GM12878 (cell line): ENCODE data around the gene INVS. TPM values are rescaled to one million over a fixed set of nuclear protein-coding genes. Genes with fewer than 3 reads are reported as not detected.

Experiments used
- ATAC-seq: fragments of 200-7000 bp; cut with Tn5 transposase; 3 replicates; pipeline ENCODE4 v1.9.1; 2020; ENCODE audit warnings: mild to moderate bottlenecking, moderate library complexity
- BruUV-seq: library from RNA; stranded (reverse); fragments of 400-500 nt; replicated peaks from 2 replicates; lab custom pipeline; 2021; lab: Mats Ljungman, UMichigan
- CTCF ChIA-PET: fragments of 300-600 bp; sonication (Branson Sonifier 250); formaldehyde crosslinking; extraction: SDS; loops from one replicate; lab custom pipeline; 2021; ENCODE audit warnings: inconsistent platforms; lab: Yijun Ruan, JAX
- POLR2A ChIA-PET: fragments of 350-600 bp; formaldehyde crosslinking; extraction: SDS; loops from one replicate; lab custom pipeline; 2021; ENCODE audit warnings: inconsistent platforms; lab: Charles Lee
- RAD21 ChIA-PET: fragments of 300-600 bp; sonication (Branson Sonifier 250); formaldehyde crosslinking; loops from one replicate; lab custom pipeline; 2023; ENCODE audit warnings: antibody characterized with exemption; ENCODE audit not compliant: unreplicated experiment; lab: Charles Lee
- SMC1A ChIA-PET: fragments of 300-600 bp; sonication (Branson Sonifier 250); formaldehyde crosslinking; loops from one replicate; lab custom pipeline; 2023; ENCODE audit not compliant: unreplicated experiment, uncharacterized antibody; lab: Charles Lee
- DNase-seq: peaks from one replicate; pipeline ENCODE4 v3.0.0-alpha.2; 2011; ENCODE audit warnings: low read depth, low spot score
- FAIRE-seq: peaks from 3 replicates; lab custom pipeline; 2011; peaks lifted over from hg19 to GRCh38; lab: Jason Lieb, UNC
- H2AFZ ChIP-seq: 2 replicates; pipeline ENCODE4 v1.6.0; 2011; ENCODE audit warnings: low read depth, low read length, control low read depth; ENCODE audit not compliant: control insufficient read depth
- H3K27ac ChIP-seq: 2 replicates; pipeline ENCODE4 v1.5.1; 2011; ENCODE audit warnings: control low read depth; ENCODE audit not compliant: control insufficient read depth, insufficient read depth
- H3K27me3 ChIP-seq, 2 experiments: replicated peaks in 1 of 2; 2 replicates each; pipeline versions ENCODE4 v1.6.0 to v1.6.1; 2011; ENCODE audit warnings: low read length in 1 of 2; ENCODE audit not compliant: control insufficient read depth in 2 of 2, insufficient read depth in 2 of 2
- H3K36me3 ChIP-seq, 2 experiments: 2 replicates each; pipeline ENCODE4 v1.5.1; 2011; ENCODE audit warnings: low read length in 1 of 2; ENCODE audit not compliant: control insufficient read depth in 2 of 2, insufficient read depth in 2 of 2
- H3K4me1 ChIP-seq: 2 replicates; pipeline ENCODE4 v1.6.1; 2011; ENCODE audit warnings: mild to moderate bottlenecking, low read length, moderate library complexity, mixed read lengths; ENCODE audit not compliant: control insufficient read depth, insufficient read depth
- H3K4me2 ChIP-seq: 2 replicates; pipeline ENCODE4 v1.6.0; 2011; ENCODE audit warnings: control low read depth; ENCODE audit not compliant: control insufficient read depth, insufficient read depth
- H3K4me3 ChIP-seq: fragments of 200-600 bp; sonication (generic); 2 replicates; pipeline ENCODE4 v1.5.1; 2016
- H3K79me2 ChIP-seq: 2 replicates; pipeline ENCODE4 v1.6.0; 2011; ENCODE audit warnings: low read length; ENCODE audit not compliant: control insufficient read depth, insufficient read depth
- H3K9ac ChIP-seq: 2 replicates; pipeline ENCODE4 v1.8.0; 2011; ENCODE audit warnings: low read length, control low read depth, mixed read lengths; ENCODE audit not compliant: control insufficient read depth, insufficient read depth
- H3K9me3 ChIP-seq: replicated peaks from 3 replicates; pipeline ENCODE4 v1.5.1; 2011; ENCODE audit warnings: mild to moderate bottlenecking, low read length; ENCODE audit not compliant: control insufficient read depth, insufficient read depth
- H4K20me1 ChIP-seq: 2 replicates; pipeline ENCODE4 v1.6.0; 2011; ENCODE audit not compliant: control insufficient read depth, insufficient read depth
- ASH2L ChIP-seq: fragments of 300-600, 200-600 bp; sonication (generic); IDR thresholded peaks from 2 replicates; pipeline ENCODE4 v1.6.1; 2017; ENCODE audit warnings: low read depth, mild to moderate bottlenecking, borderline replicate concordance
- E2F8 ChIP-seq: fragments of 450-650 bp; IDR thresholded peaks from 2 replicates; pipeline ENCODE4 v1.6.1; 2018; ENCODE audit warnings: mild to moderate bottlenecking, low read depth, moderate library complexity; ENCODE audit not compliant: partially characterized antibody
- EP300 ChIP-seq, 2 experiments: fragments of 150-350 bp in 1 of 2; IDR thresholded peaks; 2 replicates each; pipeline ENCODE4 v1.6.1; 2011 to 2012; ENCODE audit warnings: low read depth in 2 of 2, low read length in 2 of 2, borderline replicate concordance in 1 of 2, improper control_type of control experiment in 1 of 2, inconsistent platforms in 1 of 2; ENCODE audit not compliant: control insufficient read depth in 1 of 2
- RUNX3 ChIP-seq: IDR thresholded peaks from 2 replicates; pipeline ENCODE4 v1.6.1; 2012; ENCODE audit warnings: low read length, inconsistent platforms
- SIX5 ChIP-seq: IDR thresholded peaks from 2 replicates; pipeline ENCODE4 v1.6.1; 2011; ENCODE audit warnings: mild to moderate bottlenecking, low read depth, low read length, moderate library complexity; ENCODE audit not compliant: severe bottlenecking
- SP1 ChIP-seq: IDR thresholded peaks from one replicate; pipeline ENCODE4 v1.6.1; 2011; ENCODE audit warnings: low read depth, low read length
- TARDBP ChIP-seq: IDR thresholded peaks from 2 replicates; pipeline ENCODE4 v1.6.1; 2016; ENCODE audit warnings: borderline replicate concordance
- TCF12 ChIP-seq: IDR thresholded peaks from 2 replicates; pipeline ENCODE4 v1.6.1; 2011; ENCODE audit warnings: low read depth, mild to moderate bottlenecking, low read length
- YY1 ChIP-seq: IDR thresholded peaks from 2 replicates; pipeline ENCODE4 v1.6.1; 2011; ENCODE audit warnings: low read depth, mild to moderate bottlenecking, low read length
- WGBS: methylation state at CpG from one replicate; pipeline ENCODE4 v1.1.6; 2016; ENCODE audit warnings: low lambda C conversion rate; ENCODE audit not compliant: insufficient replicate concordance, insufficient coverage; ENCODE audit errors: missing lambda C conversion rate; 5-methylcytosine and 5-hydroxymethylcytosine counted together
- in situ Hi-C: fragments of 300-500 bp; cut with MboI; formaldehyde crosslinking; loops from 9 replicates; pipeline ENCODE4 v1.14.3; 2018; ENCODE audit warnings: mixed read lengths
- intact Hi-C: fragments of 100-400 bp; cut with micrococcal nuclease; formaldehyde crosslinking; loops from one replicate; pipeline ENCODE4 v1.14.2; 2022; ENCODE audit not compliant: unreplicated experiment
- polyA plus RNA-seq, 11 experiments: library from polyadenylated mRNA; depleted of rRNA in 4 of 11; unstranded in 6 of 11; stranded (reverse) in 5 of 11; fragments of >200 nt; fragmentation: Nextera tagmentation in 4 of 11; fragmentation: Illumina TruSeq in 1 of 11; extraction: Ambion mirVana in 4 of 11; extraction: Trizol in 1 of 11; gene quantifications; 1 replicate in 1 of 11; 2 replicates in 10 of 11; pipeline versions ENCODE4 v1.2.1 to v1.2.3, GENCODE V29; 2011 to 2016; ENCODE audit warnings: inconsistent platforms in 2 of 11, missing spikeins in 2 of 11, low read depth in 1 of 11
- total RNA-seq, 4 experiments: library from RNA; depleted of rRNA in 3 of 4; stranded (reverse); fragments of >200 nt in 3 of 4; fragmentation: Illumina TruSeq in 1 of 4; extraction: Trizol in 1 of 4; gene quantifications; 2 replicates each; pipeline versions ENCODE4 v1.2.1 to v1.2.3, GENCODE V29; 2013 to 2021
- TF ChIP-seq, protein P1 (sequence below): fragments of 450-650 bp; IDR thresholded peaks from 2 replicates; pipeline ENCODE4 v1.6.1; 2017; ENCODE audit warnings: low read depth, mild to moderate bottlenecking, moderate library complexity
- TF ChIP-seq, protein P2 (sequence below): fragments of 450-650 bp; IDR thresholded peaks from 2 replicates; pipeline ENCODE4 v1.6.1; 2016; ENCODE audit warnings: mild to moderate bottlenecking
- TF ChIP-seq, protein P3 (sequence below): fragments of 450-650 bp; IDR thresholded peaks from 2 replicates; pipeline ENCODE4 v1.6.1; 2017; ENCODE audit warnings: mild to moderate bottlenecking, moderate library complexity

INVS gene
- total and polyA plus RNA-seq, 10 of the 15 experiments (the other 5 are each of a cell fraction or from before 2014, with no cell fraction given): 0.93 to 20.8 (median 13.2) TPM

- POLR2A ChIA-PET: no interaction called here
- no peak overlapping the region for H3K9ac ChIP-seq
- WGBS: 96% methylated on average over 2 of the region's 2 CpGs
- DNase-seq: no peak
- in situ Hi-C loops: no loop called here
- peak; percentile 32; the same call in 2 of the 3 replicates for ATAC-seq
- H2AFZ ChIP-seq: no peak overlapping the region
- RAD21 ChIA-PET: no interaction called here
- H3K4me3 ChIP-seq: no peak overlapping the region
- H3K9me3 ChIP-seq: no peaks in the 10 kb centered on the region
- no peaks in the 10 kb centered on the region for H3K4me1 ChIP-seq
- TF ChIP-seq YY1: no peak
- TF ChIP-seq SIX5: no peak
- no peak for TF ChIP-seq ASH2L
- TF ChIP-seq EP300 (IDR thresholded peaks at IDR 0.05; ENCODE audit: borderline replicate concordance in 1 of 2, control insufficient read depth in 1 of 2, low read depth in 2 of 2, low read length in 2 of 2): no peak
- no peak for TF ChIP-seq E2F8
- TF ChIP-seq TARDBP: no peak
- TF ChIP-seq TCF12: no peak
- TF ChIP-seq RUNX3: no peak
- TF ChIP-seq, protein P1, sequence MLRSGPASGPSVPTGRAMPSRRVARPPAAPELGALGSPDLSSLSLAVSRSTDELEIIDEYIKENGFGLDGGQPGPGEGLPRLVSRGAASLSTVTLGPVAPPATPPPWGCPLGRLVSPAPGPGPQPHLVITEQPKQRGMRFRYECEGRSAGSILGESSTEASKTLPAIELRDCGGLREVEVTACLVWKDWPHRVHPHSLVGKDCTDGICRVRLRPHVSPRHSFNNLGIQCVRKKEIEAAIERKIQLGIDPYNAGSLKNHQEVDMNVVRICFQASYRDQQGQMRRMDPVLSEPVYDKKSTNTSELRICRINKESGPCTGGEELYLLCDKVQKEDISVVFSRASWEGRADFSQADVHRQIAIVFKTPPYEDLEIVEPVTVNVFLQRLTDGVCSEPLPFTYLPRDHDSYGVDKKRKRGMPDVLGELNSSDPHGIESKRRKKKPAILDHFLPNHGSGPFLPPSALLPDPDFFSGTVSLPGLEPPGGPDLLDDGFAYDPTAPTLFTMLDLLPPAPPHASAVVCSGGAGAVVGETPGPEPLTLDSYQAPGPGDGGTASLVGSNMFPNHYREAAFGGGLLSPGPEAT: no peak
- TF ChIP-seq, protein P2, sequence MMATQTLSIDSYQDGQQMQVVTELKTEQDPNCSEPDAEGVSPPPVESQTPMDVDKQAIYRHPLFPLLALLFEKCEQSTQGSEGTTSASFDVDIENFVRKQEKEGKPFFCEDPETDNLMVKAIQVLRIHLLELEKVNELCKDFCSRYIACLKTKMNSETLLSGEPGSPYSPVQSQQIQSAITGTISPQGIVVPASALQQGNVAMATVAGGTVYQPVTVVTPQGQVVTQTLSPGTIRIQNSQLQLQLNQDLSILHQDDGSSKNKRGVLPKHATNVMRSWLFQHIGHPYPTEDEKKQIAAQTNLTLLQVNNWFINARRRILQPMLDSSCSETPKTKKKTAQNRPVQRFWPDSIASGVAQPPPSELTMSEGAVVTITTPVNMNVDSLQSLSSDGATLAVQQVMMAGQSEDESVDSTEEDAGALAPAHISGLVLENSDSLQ: no peak
- no peak for TF ChIP-seq SP1
- TF ChIP-seq, protein P3, sequence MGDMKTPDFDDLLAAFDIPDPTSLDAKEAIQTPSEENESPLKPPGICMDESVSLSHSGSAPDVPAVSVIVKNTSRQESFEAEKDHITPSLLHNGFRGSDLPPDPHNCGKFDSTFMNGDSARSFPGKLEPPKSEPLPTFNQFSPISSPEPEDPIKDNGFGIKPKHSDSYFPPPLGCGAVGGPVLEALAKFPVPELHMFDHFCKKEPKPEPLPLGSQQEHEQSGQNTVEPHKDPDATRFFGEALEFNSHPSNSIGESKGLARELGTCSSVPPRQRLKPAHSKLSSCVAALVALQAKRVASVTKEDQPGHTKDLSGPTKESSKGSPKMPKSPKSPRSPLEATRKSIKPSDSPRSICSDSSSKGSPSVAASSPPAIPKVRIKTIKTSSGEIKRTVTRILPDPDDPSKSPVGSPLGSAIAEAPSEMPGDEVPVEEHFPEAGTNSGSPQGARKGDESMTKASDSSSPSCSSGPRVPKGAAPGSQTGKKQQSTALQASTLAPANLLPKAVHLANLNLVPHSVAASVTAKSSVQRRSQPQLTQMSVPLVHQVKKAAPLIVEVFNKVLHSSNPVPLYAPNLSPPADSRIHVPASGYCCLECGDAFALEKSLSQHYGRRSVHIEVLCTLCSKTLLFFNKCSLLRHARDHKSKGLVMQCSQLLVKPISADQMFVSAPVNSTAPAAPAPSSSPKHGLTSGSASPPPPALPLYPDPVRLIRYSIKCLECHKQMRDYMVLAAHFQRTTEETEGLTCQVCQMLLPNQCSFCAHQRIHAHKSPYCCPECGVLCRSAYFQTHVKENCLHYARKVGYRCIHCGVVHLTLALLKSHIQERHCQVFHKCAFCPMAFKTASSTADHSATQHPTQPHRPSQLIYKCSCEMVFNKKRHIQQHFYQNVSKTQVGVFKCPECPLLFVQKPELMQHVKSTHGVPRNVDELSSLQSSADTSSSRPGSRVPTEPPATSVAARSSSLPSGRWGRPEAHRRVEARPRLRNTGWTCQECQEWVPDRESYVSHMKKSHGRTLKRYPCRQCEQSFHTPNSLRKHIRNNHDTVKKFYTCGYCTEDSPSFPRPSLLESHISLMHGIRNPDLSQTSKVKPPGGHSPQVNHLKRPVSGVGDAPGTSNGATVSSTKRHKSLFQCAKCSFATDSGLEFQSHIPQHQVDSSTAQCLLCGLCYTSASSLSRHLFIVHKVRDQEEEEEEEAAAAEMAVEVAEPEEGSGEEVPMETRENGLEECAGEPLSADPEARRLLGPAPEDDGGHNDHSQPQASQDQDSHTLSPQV: no peak
- TF ChIP-seq, all 136 proteins: peak for 0
- no peak overlapping the region for H3K27ac ChIP-seq
- no TSS peak for BruUV-seq
- no peaks in the 10 kb centered on the region for H4K20me1 ChIP-seq
- FAIRE-seq: no peak
- CTCF ChIA-PET: interaction anchor here (1.6 kb wide), 1 partner anchor 109 kb away, joined by 3 read pairs; no protein-coding TSS in a partner anchor
- no peaks in the 10 kb centered on the region for H3K27me3 ChIP-seq
- no peak overlapping the region for H3K4me2 ChIP-seq
- intact Hi-C loops: no loop called here
- H3K36me3 ChIP-seq: peaks cover 0 to 2% of the 10 kb centered on the region in 2 experiments; a peak in 2 of 4 replicates
- no peaks in the 10 kb centered on the region; the same call in 1 of the 2 replicates for H3K79me2 ChIP-seq
- SMC1A ChIA-PET: no interaction called here
Observed at GRCh38 chr9:100106616-100107015, 7.6 kb downstream of the INVS start.
